GM13977 (cell line): ENCODE data around the gene IZUMO1.

Experiments
- DNase-seq: peaks from one replicate; pipeline ENCODE4 v3.0.0; 2012; ENCODE audit warnings: low spot score
- in situ Hi-C: fragments of 300-500 bp; cut with MboI; formaldehyde crosslinking; loops from one replicate; pipeline ENCODE4 v1.12.0; 2022; ENCODE audit warnings: low sequenced_read_pairs, low pct_unique_long_range_greater_than_20kb, mixed read lengths, inconsistent platforms; ENCODE audit not compliant: unreplicated experiment
- TF ChIP-seq, protein P1 (sequence below): IDR thresholded peaks from 2 replicates; pipeline ENCODE4 v1.5.1; 2012; ENCODE audit warnings: mild to moderate bottlenecking, control low read depth; ENCODE audit not compliant: insufficient read depth; ENCODE audit errors: extremely low read depth, missing control alignments

Gene IZUMO1

DNA sequence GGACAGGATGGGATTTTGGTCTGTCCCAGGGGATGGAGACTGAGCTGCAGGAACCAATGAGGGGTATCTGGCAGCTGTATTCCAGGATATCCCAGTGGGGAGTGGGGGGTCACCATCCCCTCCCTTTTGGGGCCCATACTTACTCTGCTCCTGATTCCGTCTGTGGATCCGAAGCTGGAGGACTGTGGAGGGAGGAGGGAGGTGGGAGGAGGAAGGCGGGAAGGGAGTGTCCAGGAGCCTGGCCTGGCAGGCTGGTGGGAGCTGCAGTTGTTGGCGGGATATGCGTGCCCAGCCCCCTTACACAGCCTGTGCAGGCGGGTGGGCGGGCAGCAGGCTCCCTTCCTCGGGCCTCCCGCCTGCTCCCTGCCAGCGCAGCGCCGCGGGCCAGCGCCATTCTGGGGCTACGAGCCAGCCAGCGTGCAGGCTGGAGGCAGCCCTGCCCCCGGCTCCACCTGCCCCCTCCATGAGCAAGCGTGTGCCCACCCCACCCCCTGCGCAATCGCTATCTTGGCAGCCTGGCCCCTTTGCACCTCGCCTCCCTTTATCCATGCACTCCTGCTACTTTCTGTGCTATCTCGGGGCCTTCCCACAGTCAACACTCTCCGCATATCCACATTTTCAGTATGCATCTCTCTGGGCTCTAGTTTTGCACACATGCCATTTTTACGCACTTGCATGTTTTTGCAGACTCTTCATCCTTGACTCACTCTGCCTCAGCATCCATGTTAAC, 30.0 kb downstream of the IZUMO1 start:
- in situ Hi-C loops: no loop called here
- TF ChIP-seq, protein P1, sequence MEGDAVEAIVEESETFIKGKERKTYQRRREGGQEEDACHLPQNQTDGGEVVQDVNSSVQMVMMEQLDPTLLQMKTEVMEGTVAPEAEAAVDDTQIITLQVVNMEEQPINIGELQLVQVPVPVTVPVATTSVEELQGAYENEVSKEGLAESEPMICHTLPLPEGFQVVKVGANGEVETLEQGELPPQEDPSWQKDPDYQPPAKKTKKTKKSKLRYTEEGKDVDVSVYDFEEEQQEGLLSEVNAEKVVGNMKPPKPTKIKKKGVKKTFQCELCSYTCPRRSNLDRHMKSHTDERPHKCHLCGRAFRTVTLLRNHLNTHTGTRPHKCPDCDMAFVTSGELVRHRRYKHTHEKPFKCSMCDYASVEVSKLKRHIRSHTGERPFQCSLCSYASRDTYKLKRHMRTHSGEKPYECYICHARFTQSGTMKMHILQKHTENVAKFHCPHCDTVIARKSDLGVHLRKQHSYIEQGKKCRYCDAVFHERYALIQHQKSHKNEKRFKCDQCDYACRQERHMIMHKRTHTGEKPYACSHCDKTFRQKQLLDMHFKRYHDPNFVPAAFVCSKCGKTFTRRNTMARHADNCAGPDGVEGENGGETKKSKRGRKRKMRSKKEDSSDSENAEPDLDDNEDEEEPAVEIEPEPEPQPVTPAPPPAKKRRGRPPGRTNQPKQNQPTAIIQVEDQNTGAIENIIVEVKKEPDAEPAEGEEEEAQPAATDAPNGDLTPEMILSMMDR: no peak
- DNase-seq: no peak

DNA sequence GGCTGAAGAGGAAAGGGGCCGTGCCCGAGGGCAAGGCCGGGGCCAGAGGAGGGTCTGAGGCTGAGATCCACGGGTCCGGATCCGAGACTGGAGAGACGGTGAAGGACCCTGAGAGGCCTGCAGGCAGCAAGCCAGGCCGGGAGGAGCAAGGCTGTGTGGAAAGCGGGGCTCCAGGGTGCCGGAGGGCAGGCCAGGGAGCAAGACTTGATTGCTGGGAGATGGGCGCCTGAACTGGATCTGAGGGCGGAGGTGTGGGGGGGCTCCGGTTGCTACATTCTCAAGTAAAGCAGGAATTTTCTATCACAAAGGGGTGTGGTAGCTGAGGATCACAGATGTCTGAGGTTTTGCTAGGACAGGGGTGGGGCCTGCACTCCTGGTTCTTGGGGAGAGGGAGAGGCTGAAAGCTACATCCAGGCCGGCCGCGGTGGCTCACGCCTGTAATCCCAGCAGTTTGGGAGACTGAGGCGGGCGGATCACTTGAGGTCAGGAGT, 31.0 kb downstream of the IZUMO1 start:
- TF ChIP-seq, protein P1: no peak
- in situ Hi-C loops: no loop called here
- DNase-seq: no peak

DNA sequence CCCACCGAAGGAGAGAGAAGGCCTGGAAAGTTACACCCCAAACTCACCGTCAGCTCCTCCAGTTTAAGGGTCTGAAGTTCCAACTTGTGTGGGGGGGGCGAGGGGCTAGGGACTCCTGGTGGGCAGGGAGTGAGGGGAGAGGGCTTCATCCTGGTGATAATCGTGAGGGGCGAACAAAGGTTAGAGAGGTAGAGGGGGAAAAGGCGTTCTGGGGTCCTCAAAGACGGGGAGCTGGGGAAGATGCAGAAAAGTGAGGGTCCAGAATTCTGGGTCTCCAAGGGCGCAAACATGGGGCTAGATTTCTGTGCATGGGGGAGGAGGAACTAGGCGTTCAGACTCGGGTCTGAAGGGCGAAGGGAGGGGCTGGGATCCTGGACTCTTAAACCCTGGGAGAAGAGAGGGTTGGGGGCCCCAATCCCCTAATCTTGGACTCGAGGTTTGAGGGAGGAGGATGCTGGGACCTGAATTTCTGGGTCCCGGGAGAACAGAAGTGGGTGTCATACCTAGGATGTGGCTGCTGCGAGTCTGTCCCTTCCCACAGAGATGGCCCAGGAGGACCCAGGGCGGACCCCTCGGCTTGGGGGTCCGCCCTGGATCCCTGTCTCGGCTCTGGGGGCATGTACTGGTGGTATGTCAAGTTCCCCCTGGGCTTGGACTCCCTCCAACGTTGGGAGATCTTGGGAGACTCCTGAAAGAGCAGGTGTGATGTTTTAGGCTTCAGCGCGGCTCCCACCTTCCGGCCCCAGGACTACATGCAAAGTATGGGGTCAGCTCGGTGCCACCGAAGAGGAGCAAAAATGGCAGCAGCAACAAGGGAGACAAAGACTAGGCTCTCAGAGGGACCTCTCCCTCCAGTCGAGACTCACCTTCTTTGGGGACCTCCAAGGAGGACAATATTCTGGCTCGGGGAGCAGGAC, 31.7 kb downstream of the IZUMO1 start:
- in situ Hi-C loops: no loop called here
- no peak for DNase-seq
- TF ChIP-seq, protein P1: no peak

DNA sequence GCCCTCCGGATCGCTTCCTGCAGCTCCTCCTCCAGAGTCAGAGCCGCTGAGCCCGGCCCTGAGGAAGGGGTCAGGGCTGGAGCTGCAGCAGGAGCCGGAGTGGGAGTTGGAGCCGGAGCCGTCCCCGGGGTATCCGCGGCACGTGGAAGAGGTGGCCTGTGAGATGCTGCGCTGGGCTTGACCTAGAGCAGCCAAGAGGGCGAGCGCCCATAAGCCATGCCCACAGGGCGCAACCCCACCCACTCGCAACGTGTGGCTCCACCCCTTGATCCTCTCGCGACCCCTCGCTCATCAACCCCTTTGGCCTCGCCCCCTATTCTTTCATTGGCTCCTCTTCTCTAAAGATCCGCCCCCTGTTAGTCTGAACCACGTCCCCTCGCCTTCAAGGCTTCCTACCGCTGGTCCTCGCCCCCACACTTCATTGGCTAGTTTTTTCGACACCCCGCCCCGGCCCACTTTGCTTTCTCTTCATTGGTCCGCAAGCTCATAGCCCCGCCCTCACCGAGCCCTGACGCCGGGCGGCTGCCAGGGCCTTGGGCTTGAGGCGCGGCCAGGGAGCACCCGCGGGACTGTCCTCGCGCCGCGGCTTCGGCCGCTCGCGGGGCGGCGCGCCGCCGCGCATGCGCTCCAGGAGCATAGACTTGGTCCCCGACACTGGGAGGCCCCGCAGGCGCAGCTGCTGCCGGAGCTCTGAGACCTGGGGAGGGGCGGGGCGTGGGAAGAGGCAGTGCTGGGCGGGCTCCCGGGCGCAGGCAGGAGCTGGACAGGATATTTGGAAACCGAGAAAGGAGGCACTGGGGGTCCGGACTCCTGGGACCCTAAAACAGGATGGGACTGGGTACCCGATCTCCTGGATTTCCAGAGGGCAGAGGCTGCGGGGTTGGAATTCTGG, 32.6 kb downstream of the IZUMO1 start:
- in situ Hi-C loops: no loop called here
- peak; percentile 100 for DNase-seq

DNA sequence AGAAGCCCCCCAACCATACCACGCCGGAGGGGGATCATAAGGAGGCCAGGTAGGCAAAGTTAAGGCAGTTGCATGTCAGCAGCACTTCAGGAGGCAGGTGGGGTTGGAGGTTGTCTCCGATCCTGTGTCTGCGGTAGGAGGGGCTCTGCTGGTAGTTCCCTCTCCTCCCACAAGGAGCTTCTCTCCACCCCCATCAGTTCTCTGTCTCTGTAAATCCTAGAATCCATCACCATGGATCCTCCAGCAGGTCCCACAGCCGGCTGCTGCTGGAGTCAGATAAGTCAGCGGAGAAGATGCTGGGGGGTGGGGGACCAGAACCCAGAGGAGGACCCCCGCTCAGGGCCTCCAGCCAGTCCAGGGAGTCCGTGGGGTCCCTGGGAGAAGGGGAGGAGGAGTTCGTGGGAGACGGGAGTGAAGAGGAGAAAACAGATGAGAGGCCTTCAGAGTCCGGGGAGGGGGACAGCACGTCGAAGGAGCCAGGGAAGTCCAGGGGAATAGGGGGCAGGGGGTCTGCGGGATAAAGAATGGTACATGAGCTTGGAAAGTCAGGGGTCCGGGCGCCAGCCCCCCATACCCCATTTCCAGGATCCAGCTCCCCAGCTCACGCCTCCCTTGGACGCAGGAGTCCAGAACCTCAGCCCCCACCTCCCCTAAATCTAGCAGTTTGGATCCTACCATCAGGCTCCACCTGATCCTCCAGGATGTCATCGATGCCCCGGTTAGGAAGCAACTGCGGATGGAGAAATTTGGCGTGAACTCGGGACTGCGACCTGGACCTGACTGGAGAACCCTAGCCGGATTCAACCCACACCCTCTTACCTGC, 33.5 kb downstream of the IZUMO1 start:
- TF ChIP-seq, protein P1: no peak
- no peak for DNase-seq
- in situ Hi-C loops: no loop called here

More for the DNA sequence above, 32.6 kb downstream of the IZUMO1 start:
- TF ChIP-seq, protein P1: no peak
